ENCODE data around the gene REV3L.
"Not testable (repeated sequence)": the region's sequence is repeated elsewhere in the genome, so short reads cannot be mapped to it uniquely, and the experiment has no call there.

Gene REV3L, protein sequence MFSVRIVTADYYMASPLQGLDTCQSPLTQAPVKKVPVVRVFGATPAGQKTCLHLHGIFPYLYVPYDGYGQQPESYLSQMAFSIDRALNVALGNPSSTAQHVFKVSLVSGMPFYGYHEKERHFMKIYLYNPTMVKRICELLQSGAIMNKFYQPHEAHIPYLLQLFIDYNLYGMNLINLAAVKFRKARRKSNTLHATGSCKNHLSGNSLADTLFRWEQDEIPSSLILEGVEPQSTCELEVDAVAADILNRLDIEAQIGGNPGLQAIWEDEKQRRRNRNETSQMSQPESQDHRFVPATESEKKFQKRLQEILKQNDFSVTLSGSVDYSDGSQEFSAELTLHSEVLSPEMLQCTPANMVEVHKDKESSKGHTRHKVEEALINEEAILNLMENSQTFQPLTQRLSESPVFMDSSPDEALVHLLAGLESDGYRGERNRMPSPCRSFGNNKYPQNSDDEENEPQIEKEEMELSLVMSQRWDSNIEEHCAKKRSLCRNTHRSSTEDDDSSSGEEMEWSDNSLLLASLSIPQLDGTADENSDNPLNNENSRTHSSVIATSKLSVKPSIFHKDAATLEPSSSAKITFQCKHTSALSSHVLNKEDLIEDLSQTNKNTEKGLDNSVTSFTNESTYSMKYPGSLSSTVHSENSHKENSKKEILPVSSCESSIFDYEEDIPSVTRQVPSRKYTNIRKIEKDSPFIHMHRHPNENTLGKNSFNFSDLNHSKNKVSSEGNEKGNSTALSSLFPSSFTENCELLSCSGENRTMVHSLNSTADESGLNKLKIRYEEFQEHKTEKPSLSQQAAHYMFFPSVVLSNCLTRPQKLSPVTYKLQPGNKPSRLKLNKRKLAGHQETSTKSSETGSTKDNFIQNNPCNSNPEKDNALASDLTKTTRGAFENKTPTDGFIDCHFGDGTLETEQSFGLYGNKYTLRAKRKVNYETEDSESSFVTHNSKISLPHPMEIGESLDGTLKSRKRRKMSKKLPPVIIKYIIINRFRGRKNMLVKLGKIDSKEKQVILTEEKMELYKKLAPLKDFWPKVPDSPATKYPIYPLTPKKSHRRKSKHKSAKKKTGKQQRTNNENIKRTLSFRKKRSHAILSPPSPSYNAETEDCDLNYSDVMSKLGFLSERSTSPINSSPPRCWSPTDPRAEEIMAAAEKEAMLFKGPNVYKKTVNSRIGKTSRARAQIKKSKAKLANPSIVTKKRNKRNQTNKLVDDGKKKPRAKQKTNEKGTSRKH (N-terminal part only)

DNA sequence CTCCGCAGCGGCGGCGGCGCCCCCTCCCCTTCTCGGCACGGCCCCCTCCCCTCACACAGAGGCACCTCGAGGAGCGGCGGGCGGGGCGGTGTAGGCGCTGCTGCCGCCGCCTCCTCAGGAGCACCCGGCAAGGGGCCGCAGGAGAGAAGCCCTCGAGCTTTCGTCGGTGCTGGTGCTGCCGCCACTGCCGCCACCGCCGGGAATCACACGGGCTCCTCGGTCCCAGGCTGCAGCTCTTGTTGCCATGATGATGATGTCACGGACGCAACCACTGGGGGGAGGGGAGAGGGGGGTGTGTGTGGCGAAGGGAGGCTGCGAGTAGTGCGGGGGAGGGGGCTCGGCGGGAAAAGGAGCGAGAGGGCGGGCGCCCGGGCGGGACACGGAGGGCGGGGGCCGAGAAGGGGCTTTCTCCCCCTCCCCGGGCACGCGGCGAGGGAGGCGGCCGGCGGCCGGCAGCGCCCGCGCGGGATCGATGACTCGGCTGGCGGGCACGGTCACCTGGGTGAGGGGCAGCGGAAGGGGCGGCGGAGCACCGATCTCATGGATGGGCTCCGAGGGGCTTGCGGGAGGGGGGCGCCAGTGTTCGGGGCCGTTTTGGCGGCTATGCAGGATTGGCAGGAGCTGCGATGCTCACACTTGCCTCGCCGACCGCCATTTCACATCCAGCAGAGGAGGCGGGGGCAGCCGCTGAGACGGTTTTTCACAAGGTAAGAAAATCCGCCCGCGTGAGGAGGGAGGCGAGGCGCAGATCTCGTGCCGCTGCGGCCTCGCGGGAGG, at the start of gene REV3L:
TSS of gene REV3L (minus strand) at position 260 of the 777 bp plus-strand sequence. CDS start 330 bp downstream, outside the sequence.
- DNase-seq (ENCODE audit: low read depth): peak; percentile 92

- no peak for DNase-seq (ENCODE audit: low read depth)
These were observed 48.2 kb upstream of the REV3L start for GRCh38 chr6:111531185-111531584.

GRCh38 chr6:111530667-111531066, 47.6 kb upstream of the REV3L start:
- DNase-seq (ENCODE audit: low read depth): no peak

DNA sequence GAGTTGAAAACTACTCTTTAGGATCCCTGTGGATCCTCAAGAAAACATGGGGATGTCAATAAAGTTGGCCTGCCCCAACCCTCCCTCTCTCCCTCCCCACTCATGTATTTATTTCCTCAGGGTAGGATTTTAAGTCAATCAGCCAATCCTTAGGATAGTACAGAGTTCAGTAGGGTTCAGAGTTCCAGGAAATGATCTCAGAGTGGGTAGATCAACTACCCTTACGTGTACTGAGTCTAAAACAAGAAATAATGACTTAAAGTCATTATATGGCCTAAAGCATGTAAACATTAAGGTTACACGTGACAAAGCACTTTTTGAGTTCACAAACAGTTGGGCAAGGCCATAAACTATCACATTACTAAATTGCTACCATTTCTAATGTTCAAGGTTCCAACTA, 47.2 kb upstream of the REV3L start:
- DNase-seq (ENCODE audit: low read depth): no peak

DNA sequence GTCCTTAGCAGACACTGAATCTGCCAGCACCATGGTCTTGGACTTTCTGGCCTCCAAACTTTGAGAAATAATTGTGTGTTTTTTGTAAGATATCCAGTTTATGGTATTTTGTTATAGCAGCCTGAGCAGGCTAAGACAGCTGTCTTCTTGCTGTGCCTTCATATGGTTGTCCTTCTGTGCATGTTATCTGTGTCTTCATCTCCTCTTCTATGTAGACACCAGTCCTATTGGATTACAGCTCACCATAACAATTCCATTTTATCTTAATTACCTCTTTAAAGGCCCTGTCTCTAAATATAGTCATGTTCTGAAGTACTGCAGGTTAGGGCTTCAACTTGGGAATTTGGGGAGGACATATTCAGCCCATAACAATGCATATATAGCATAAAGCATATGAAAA, 44.3 kb upstream of the REV3L start:
- DNase-seq (ENCODE audit: low read depth): no peak

DNA sequence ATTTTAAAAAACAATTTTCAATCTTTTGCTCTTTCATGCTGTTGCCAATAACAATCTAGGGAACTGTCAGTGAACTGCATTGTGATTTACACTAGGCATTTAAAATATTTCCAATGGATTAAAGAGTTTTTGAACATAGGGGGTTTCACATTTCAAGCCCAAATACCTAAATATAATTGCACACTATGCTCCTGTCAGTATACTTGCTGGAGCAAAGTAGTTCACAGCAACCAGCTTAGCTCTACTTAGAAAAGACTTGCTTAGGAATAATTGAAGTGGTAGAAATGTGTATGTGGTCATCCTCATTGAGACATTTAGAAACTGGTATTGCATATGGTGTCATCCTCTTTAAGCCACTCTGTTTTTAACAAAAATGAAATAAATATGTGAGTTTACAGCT, 41.7 kb upstream of the REV3L start:
- no peak for DNase-seq (ENCODE audit: low read depth)

DNA sequence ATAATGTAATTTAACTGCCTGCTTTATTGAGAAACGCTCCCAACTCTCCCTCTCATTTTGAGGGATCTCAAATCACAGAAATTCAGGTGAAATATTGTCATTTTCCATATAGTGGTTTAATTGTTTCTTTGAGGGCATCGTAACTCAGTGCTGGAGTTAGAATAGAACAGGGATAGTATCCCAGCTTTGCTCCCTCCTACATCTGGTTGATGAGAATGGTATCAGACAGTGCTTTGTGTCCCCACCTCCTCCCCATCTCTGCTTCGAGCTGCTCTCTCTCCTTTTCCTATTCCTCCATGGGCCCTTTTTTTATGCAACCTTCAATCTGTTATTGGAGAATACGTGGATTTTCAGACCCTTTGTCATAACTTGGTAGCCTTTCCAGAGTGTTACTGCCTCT, 41.2 kb upstream of the REV3L start:
- DNase-seq (ENCODE audit: low read depth): no peak

- no peak for DNase-seq (ENCODE audit: low read depth)
These were observed 40.6 kb upstream of the REV3L start for GRCh38 chr6:111523484-111524167.

DNA sequence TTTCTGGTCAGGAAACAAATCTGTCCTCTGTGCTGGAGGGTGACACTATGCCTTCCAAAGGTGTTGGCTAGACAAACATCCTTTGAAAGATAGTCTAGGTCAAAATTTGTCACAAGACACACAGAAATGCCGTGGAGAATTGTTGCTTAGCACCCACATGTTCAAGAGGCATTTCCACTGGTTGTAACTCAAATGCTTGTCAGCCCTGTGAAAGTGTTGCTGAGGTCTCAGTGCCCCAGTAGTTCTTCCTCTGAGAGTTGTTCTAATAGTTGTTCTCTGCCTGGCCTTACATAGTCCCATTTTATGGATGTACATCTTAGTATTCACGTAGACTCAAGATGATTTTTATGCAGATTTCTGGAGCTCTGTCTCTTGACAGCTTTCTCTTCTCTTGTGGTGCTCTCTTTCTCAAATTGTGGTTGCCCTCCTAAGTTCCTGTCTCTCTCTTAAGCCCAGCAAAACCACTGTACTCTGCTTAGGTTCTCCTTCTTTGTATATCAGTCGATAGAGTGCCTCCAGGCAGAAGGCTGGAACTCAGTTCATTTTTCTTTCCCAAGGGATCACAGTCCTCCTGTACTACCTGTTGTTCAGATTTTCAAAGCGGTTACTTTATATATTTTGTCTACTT, 39.5 kb upstream of the REV3L start:
- DNase-seq (ENCODE audit: low read depth): no peak

DNA sequence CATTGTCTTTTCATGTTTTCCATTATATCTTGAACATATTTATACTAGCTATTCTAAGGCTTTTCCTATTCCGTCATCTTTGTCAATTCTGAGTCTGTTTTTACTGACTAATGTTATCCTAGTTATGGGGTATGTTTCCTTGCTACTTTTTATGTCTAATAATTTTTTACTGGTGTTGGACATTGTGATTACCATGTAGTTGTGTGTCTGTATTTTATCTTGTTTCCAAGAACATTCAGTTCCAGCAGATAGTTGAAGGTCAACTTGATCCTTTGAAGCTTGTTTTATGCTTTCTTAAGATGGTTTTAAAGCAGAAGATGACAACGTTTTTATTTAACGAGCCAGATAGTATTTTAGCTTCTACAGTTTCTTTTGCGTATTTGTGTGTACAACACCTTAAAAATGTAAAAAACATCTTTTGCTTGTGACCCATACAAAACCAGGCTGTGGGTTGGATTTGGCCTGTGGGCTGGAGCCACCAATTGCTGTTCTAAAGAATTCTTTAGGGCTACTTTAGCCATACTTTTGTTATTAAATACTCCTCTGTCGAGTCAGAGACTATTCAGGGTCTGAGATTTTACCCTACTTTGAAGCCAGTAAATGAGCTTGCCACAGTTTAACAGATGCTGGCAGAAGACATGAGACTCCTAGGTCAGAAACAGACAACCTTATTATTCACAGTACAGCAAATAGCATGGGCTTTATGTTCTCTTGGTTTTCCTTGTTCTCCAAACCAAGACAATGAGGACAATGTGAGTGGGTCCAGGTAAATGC, 38.7 kb upstream of the REV3L start:
- peak; percentile 71 for DNase-seq (ENCODE audit: low read depth)

DNA sequence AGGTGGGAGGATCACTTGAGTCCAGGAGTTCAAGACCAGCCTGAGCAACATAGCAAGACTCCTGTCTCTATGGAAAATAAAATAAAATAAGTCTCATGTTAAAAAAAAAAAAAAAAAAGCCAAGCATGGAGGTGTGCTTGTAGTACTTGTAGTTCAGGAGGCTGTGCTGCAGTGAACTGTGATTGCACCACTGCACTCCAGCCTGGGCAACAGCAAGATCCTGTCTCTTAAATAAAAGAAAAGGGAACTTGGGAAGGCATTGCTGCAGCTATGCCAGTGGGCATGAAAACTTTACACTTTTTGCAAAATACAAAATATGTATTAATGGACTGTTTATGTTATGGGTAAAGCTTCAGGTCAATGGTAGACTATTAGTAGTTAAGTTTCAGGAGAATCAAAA, 37.5 kb upstream of the REV3L start:
- no peak for DNase-seq (ENCODE audit: low read depth)

GRCh38 chr6:111517965-111518364, 34.9 kb upstream of the REV3L start:
- no peak for DNase-seq (ENCODE audit: low read depth)

DNA sequence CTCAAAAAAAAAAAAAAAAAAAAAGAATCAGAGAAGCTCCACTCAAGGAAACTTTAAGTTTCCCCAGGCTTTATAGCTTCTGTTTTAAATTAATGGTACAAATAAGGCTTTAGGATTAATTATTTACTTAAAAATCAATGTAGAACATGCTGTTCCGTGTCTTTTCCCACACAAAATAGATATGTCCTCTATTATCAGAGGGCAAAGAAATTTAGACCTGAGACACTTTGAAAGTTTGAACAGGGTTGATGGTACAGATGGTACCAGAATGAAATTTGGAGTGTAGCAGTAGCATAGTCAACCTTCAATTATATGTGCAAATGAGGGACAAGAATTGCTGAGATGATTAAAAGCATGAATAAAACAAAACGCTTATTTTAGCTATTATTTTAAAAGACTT, 32.2 kb upstream of the REV3L start:
- no peak for DNase-seq (ENCODE audit: low read depth)

- DNase-seq (ENCODE audit: low read depth): not testable (repeated sequence)
These were observed 31.5 kb upstream of the REV3L start for GRCh38 chr6:111514531-111514930.

GRCh38 chr6:111507219-111507618, 24.2 kb upstream of the REV3L start:
- DNase-seq (ENCODE audit: low read depth): not testable (repeated sequence)

DNA sequence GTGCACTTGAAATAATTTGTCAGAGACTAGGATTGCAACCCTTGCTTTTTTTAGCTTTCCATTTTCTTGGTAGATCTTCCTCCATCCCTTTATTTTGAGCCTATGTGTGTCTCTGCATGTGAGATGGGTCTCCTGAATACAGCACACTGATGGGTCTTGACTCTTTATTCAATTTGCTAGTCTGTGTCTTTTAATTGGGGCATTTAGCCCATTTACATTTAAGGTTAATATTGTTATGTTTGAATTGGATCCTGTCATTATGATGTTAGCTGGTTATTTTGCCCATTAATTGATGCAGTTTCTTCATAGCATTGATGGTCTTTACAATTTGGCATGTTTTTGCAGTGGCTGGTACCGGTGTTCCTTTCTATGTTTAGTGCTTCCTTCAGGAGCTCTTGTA, 22.5 kb upstream of the REV3L start:
- DNase-seq (ENCODE audit: low read depth): not testable (repeated sequence)

DNA sequence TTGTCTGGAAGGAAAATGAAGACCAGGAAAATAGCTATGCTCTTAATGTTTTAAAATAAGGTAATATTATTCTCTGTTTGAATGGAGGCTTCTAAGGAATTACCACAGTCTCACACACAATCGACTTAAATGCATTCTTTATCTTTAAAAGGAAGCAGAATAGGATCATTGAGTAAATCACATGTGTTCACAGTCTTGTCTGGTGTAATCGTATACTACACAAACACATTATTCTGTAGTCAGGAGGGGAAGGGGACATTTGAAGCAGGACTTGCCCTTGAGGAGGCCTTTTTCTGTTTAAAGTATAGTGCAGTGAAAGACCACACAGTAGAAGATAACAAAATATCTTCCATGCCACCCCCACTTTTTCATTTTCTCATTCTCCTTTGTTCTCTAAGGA, 20.6 kb upstream of the REV3L start:
- DNase-seq (ENCODE audit: low read depth): no peak

GRCh38 chr6:111503194-111503593, 20.2 kb upstream of the REV3L start:
- DNase-seq (ENCODE audit: low read depth): peak; percentile 87

GRCh38 chr6:111502154-111502553, 19.1 kb upstream of the REV3L start:
- DNase-seq (ENCODE audit: low read depth): no peak
